WTC11 (cell line): ENCODE data around the gene PREB. TPM values are rescaled to one million over a fixed set of nuclear protein-coding genes. Genes with fewer than 3 reads are reported as not detected.

Experiments used
- ATAC-seq: fragments of 200-7000 bp; cut with Tn5 transposase; 2 replicates; pipeline ENCODE4 v1.10.0; 2021; ENCODE audit warnings: mild to moderate bottlenecking, moderate library complexity
- CTCF ChIA-PET: fragments of 300-600 bp; sonication (Branson Sonifier 250); formaldehyde crosslinking; loops from one replicate; lab custom pipeline; 2021; ENCODE audit warnings: antibody characterized with exemption; lab: Charles Lee
- POLR2A ChIA-PET: fragments of 350-600 bp; sonication (Branson Sonifier 250); formaldehyde crosslinking; loops from one replicate; lab custom pipeline; 2021; ENCODE audit warnings: antibody characterized with exemption; lab: Charles Lee
- DNase-seq: peaks from one replicate; pipeline ENCODE4 v3.0.0; 2021; ENCODE audit warnings: low spot score
- H3K27ac Mint-ChIP-seq: 2 replicates; pipeline ENCODE4 v1.8.0; 2021; ENCODE audit warnings: mixed read lengths
- H3K27me3 Mint-ChIP-seq: 2 replicates; pipeline ENCODE4 v1.8.0; 2021; ENCODE audit warnings: low read depth, mild to moderate bottlenecking, moderate library complexity, mixed read lengths
- H3K36me3 Mint-ChIP-seq: 2 replicates; pipeline ENCODE4 v1.8.0; 2021; ENCODE audit warnings: mixed read lengths
- H3K4me1 Mint-ChIP-seq: 2 replicates; pipeline ENCODE4 v1.8.0; 2022; ENCODE audit warnings: mixed read lengths
- H3K4me3 Mint-ChIP-seq: 2 replicates; pipeline ENCODE4 v1.8.0; 2021; ENCODE audit warnings: mild to moderate bottlenecking, moderate library complexity, mixed read lengths
- H3K9me3 Mint-ChIP-seq: 2 replicates; pipeline ENCODE4 v1.8.0; 2021; ENCODE audit warnings: mixed read lengths
- ARID4B ChIP-seq: sonication (generic); formaldehyde crosslinking; IDR thresholded peaks from 2 replicates; pipeline ENCODE4 v1.8.0; 2023; ENCODE audit warnings: missing genetic modification reagents, mild to moderate bottlenecking, borderline replicate concordance
- CREM ChIP-seq: sonication (generic); formaldehyde crosslinking; IDR thresholded peaks from 2 replicates; pipeline ENCODE4 v1.8.1; 2022; ENCODE audit warnings: mild to moderate bottlenecking, missing genetic modification reagents, moderate library complexity
- ELF4 ChIP-seq: sonication (generic); formaldehyde crosslinking; IDR thresholded peaks from 2 replicates; pipeline ENCODE4 v1.8.1; 2022; ENCODE audit warnings: low read depth, mild to moderate bottlenecking, moderate library complexity, missing genetic modification reagents
- EMX1 ChIP-seq: fragments of 250-450 bp; sonication (Bioruptor Pico); IDR thresholded peaks from 2 replicates; pipeline ENCODE4 v1.8.0; 2021; ENCODE audit warnings: mild to moderate bottlenecking
- MXD4 ChIP-seq: fragments of 250-450 bp; sonication (Bioruptor Pico); IDR thresholded peaks from 2 replicates; pipeline ENCODE4 v1.8.0; 2021; ENCODE audit warnings: mild to moderate bottlenecking, moderate library complexity, borderline replicate concordance
- RELA ChIP-seq: sonication (generic); formaldehyde crosslinking; IDR thresholded peaks from 2 replicates; pipeline ENCODE4 v1.8.1; 2022; ENCODE audit warnings: missing genetic modification reagents, mild to moderate bottlenecking, borderline replicate concordance
- SP1 ChIP-seq: sonication (generic); formaldehyde crosslinking; conservative IDR thresholded peaks from 2 replicates; pipeline ENCODE4 v1.8.1; 2022; ENCODE audit warnings: missing genetic modification reagents
- USF1 ChIP-seq: sonication (generic); formaldehyde crosslinking; IDR thresholded peaks from 2 replicates; pipeline ENCODE4 v1.8.0; 2022; ENCODE audit warnings: mild to moderate bottlenecking, missing genetic modification reagents
- USF2 ChIP-seq: sonication (generic); formaldehyde crosslinking; IDR thresholded peaks from 2 replicates; pipeline ENCODE4 v1.8.1; 2023; ENCODE audit warnings: mild to moderate bottlenecking, missing genetic modification reagents, moderate library complexity
- ZNF232 ChIP-seq: sonication (generic); formaldehyde crosslinking; IDR thresholded peaks from 2 replicates; pipeline ENCODE4 v1.8.0; 2022; ENCODE audit warnings: mild to moderate bottlenecking, missing genetic modification reagents
- ZNF263 ChIP-seq: sonication (generic); formaldehyde crosslinking; IDR thresholded peaks from 2 replicates; pipeline ENCODE4 v1.8.1; 2022; ENCODE audit warnings: low read depth, mild to moderate bottlenecking, moderate library complexity, missing genetic modification reagents
- total RNA-seq: library from RNA; stranded (reverse); gene quantifications from 3 replicates; pipeline ENCODE4 v1.2.3, GENCODE V29; 2021
- TF ChIP-seq, protein P1 (sequence below): sonication (generic); formaldehyde crosslinking; IDR thresholded peaks from 2 replicates; pipeline ENCODE4 v1.8.1; 2022; ENCODE audit warnings: mild to moderate bottlenecking, moderate library complexity, missing genetic modification reagents
- TF ChIP-seq, protein P2 (sequence below): sonication (generic); formaldehyde crosslinking; conservative IDR thresholded peaks from 2 replicates; pipeline ENCODE4 v1.8.1; 2023; ENCODE audit warnings: mild to moderate bottlenecking, low read depth, missing genetic modification reagents, moderate library complexity
- TF ChIP-seq, protein P3 (sequence below): sonication (generic); formaldehyde crosslinking; IDR thresholded peaks from 2 replicates; pipeline ENCODE4 v1.8.0; 2022; ENCODE audit warnings: mild to moderate bottlenecking, missing genetic modification reagents
- TF ChIP-seq, protein P4 (sequence below): sonication (generic); formaldehyde crosslinking; IDR thresholded peaks from 2 replicates; pipeline ENCODE4 v1.8.1; 2023; ENCODE audit warnings: mild to moderate bottlenecking, missing genetic modification reagents
- TF ChIP-seq, protein P5 (sequence below): sonication (generic); formaldehyde crosslinking; IDR thresholded peaks from 2 replicates; pipeline ENCODE4 v1.8.1; 2022; ENCODE audit warnings: mild to moderate bottlenecking, missing genetic modification reagents, moderate library complexity, borderline replicate concordance
- TF ChIP-seq, protein P6 (sequence below): sonication (generic); formaldehyde crosslinking; IDR thresholded peaks from 2 replicates; pipeline ENCODE4 v1.8.1; 2022; ENCODE audit warnings: low read depth, mild to moderate bottlenecking, moderate library complexity, missing genetic modification reagents, borderline replicate concordance

The PREB gene
- total RNA-seq, 1 experiment from 2014 or later, result 69.2 TPM

DNA sequence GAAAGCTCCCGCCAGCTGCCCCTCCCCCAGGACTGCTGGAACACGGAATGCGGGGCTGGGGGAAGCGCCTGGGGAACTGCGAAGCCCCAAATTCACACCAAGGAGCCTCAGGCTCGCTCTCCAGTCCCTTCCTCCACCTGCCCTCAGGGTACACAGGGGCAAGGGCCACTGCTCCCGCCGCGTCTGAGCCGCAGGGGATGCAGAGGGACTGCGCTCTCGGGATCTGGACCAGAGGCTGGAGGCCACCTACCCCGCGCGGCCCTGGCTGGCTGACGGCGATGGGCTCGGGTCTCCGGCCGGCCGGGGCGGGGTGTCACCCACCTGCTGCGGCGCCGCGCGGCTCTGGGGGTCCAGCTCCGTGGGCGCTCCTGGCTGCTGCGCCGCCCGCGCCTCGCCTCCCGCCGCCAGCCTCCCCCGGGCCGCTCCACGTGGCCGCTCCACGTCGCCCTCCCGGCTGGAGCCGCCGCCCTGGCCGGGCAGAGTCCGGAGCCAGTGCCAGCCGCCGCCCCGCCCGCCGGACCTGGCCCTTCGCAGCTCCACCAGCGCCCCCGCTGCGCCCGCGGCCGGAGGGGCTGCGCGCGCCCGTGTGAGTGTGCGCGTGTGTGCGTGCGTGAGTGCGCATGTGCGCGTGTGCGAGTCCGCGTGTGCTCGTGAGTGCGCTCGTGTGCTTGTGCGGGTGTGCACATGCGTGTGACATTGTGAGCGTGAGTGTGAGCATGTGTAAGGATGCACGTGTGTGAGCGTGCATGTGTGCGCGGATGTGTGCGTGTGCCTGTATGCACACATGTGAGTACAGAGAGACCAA lies 15.7 kb downstream of the PREB start, which contains the start of gene CGREF1 (continued):
- TF ChIP-seq ARID4B (CRISPR knock-in tag), result no peak
- TF ChIP-seq ZNF232 (CRISPR knock-in tag), result no peak
- peak; percentile 61; the same call in 1 of the 2 replicates for TF ChIP-seq SP1 (CRISPR knock-in tag)
- no peak for TF ChIP-seq USF1 (CRISPR knock-in tag)
- TF ChIP-seq CREM (CRISPR knock-in tag), result 0 out of 2 replicates have a peak, but pooled peaks have one; percentile 50
- TF ChIP-seq USF2 (CRISPR knock-in tag), result peak; percentile 32; the same call in 1 of the 2 replicates
- TF ChIP-seq RELA (CRISPR knock-in tag), result peak; percentile 67; the same call in 1 of the 2 replicates
- TF ChIP-seq, protein P1, sequence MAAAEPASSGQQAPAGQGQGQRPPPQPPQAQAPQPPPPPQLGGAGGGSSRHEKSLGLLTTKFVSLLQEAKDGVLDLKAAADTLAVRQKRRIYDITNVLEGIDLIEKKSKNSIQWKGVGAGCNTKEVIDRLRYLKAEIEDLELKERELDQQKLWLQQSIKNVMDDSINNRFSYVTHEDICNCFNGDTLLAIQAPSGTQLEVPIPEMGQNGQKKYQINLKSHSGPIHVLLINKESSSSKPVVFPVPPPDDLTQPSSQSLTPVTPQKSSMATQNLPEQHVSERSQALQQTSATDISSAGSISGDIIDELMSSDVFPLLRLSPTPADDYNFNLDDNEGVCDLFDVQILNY (CRISPR knock-in tag), result no peak
- TF ChIP-seq EMX1 (CRISPR knock-in tag), result no peak
- TF ChIP-seq, protein P2, sequence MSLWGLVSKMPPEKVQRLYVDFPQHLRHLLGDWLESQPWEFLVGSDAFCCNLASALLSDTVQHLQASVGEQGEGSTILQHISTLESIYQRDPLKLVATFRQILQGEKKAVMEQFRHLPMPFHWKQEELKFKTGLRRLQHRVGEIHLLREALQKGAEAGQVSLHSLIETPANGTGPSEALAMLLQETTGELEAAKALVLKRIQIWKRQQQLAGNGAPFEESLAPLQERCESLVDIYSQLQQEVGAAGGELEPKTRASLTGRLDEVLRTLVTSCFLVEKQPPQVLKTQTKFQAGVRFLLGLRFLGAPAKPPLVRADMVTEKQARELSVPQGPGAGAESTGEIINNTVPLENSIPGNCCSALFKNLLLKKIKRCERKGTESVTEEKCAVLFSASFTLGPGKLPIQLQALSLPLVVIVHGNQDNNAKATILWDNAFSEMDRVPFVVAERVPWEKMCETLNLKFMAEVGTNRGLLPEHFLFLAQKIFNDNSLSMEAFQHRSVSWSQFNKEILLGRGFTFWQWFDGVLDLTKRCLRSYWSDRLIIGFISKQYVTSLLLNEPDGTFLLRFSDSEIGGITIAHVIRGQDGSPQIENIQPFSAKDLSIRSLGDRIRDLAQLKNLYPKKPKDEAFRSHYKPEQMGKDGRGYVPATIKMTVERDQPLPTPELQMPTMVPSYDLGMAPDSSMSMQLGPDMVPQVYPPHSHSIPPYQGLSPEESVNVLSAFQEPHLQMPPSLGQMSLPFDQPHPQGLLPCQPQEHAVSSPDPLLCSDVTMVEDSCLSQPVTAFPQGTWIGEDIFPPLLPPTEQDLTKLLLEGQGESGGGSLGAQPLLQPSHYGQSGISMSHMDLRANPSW (CRISPR knock-in tag), result peak; percentile 87; the same call in 1 of the 2 replicates
- TF ChIP-seq, protein P3, sequence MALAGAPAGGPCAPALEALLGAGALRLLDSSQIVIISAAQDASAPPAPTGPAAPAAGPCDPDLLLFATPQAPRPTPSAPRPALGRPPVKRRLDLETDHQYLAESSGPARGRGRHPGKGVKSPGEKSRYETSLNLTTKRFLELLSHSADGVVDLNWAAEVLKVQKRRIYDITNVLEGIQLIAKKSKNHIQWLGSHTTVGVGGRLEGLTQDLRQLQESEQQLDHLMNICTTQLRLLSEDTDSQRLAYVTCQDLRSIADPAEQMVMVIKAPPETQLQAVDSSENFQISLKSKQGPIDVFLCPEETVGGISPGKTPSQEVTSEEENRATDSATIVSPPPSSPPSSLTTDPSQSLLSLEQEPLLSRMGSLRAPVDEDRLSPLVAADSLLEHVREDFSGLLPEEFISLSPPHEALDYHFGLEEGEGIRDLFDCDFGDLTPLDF (CRISPR knock-in tag), result no peak

DNA sequence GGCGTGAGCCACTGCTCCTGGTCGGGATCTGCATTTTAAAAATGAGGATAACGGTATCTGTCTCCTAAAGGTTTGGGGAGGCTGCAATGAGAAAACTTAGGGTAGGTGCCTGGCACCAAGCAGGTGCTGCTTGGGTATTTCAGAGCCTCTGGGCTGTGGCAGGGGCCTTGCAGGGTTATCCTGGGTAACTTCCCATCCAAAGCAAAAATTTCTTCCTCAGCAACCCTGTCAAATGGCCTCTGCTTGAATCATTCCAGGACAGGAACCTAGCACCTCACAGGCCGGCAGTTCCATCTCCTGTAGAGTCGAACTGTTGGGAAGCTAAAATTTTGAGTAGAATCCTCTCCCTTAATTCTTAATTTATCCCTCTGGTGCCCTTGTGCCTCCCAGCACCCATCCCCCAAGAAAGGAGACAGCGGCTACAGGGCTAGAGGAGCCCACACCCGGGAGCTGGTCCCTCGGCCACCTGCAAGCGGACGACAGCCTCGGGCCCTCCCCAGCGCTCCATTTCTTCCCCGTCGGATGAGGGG lies 16.4 kb downstream of the PREB start:
- POLR2A ChIA-PET, result interaction anchor here (1.6 kb wide), 1 partner anchor 16 kb away, joined by 5 read pairs; the partner anchor contains the start of gene PREB
- no peak for TF ChIP-seq ZNF263 (CRISPR knock-in tag)
- TF ChIP-seq ELF4 (CRISPR knock-in tag), result no peak
- TF ChIP-seq, protein P4, sequence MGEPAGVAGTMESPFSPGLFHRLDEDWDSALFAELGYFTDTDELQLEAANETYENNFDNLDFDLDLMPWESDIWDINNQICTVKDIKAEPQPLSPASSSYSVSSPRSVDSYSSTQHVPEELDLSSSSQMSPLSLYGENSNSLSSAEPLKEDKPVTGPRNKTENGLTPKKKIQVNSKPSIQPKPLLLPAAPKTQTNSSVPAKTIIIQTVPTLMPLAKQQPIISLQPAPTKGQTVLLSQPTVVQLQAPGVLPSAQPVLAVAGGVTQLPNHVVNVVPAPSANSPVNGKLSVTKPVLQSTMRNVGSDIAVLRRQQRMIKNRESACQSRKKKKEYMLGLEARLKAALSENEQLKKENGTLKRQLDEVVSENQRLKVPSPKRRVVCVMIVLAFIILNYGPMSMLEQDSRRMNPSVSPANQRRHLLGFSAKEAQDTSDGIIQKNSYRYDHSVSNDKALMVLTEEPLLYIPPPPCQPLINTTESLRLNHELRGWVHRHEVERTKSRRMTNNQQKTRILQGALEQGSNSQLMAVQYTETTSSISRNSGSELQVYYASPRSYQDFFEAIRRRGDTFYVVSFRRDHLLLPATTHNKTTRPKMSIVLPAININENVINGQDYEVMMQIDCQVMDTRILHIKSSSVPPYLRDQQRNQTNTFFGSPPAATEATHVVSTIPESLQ, result no peak
- 0 out of 2 replicates have a peak, but pooled peaks have one; percentile 13 for TF ChIP-seq SP1 (CRISPR knock-in tag)
- no peak for TF ChIP-seq MXD4 (CRISPR knock-in tag)
- TF ChIP-seq, protein P5, sequence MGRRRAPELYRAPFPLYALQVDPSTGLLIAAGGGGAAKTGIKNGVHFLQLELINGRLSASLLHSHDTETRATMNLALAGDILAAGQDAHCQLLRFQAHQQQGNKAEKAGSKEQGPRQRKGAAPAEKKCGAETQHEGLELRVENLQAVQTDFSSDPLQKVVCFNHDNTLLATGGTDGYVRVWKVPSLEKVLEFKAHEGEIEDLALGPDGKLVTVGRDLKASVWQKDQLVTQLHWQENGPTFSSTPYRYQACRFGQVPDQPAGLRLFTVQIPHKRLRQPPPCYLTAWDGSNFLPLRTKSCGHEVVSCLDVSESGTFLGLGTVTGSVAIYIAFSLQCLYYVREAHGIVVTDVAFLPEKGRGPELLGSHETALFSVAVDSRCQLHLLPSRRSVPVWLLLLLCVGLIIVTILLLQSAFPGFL (CRISPR knock-in tag), result no peak
- TF ChIP-seq, protein P6, sequence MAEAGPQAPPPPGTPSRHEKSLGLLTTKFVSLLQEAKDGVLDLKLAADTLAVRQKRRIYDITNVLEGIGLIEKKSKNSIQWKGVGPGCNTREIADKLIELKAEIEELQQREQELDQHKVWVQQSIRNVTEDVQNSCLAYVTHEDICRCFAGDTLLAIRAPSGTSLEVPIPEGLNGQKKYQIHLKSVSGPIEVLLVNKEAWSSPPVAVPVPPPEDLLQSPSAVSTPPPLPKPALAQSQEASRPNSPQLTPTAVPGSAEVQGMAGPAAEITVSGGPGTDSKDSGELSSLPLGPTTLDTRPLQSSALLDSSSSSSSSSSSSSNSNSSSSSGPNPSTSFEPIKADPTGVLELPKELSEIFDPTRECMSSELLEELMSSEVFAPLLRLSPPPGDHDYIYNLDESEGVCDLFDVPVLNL (CRISPR knock-in tag), result no peak
- TF ChIP-seq, all 79 proteins: peak for 1
- H3K27me3 Mint-ChIP-seq, result peaks cover 61% of the 10 kb centered on the region
- H3K27ac Mint-ChIP-seq, result no peak overlapping the region
- H3K4me3 Mint-ChIP-seq, result peak overlapping the region; percentile 60
- no peaks in the 10 kb centered on the region for H3K36me3 Mint-ChIP-seq
- H3K9me3 Mint-ChIP-seq, result no peaks in the 10 kb centered on the region
- peaks cover 9% of the 10 kb centered on the region; the same call in 1 of the 2 replicates for H3K4me1 Mint-ChIP-seq
- ATAC-seq (peak; percentile 61), DNase-seq (no peak)
- CTCF ChIA-PET, result interaction anchor here (0.6 to 2.1 kb wide), 6 partner anchors 16 to 90 kb away, joined by 3 to 11 read pairs (median 5); partner anchors contain the start of genes KHK and PREB
